Activated naive CD4-positive, alpha-beta T cell treated with anti-CD3 and anti-CD28 coated beads for 36 hours (primary cell): ENCODE results near the gene PMAIP1. TPM values are rescaled to one million over a fixed set of nuclear protein-coding genes. Genes with fewer than 3 reads are reported as not detected.

Experiments used
- CTCF ChIA-PET: fragments of 350-600 bp; sonication (Branson Sonifier 250); formaldehyde crosslinking; loops from one replicate; lab custom pipeline; 2021; ENCODE audit warnings: antibody characterized with exemption; lab: Charles Lee
- DNase-seq: peaks from one replicate; pipeline ENCODE4 v3.0.0-alpha.2; 2020
- H3K27ac Mint-ChIP-seq: one replicate; pipeline ENCODE4 v1.8.0; 2021; ENCODE audit warnings: mild to moderate bottlenecking, mixed read lengths
- H3K27me3 Mint-ChIP-seq: one replicate; pipeline ENCODE4 v1.8.0; 2021; ENCODE audit warnings: low read depth, mixed read lengths
- H3K36me3 Mint-ChIP-seq: one replicate; pipeline ENCODE4 v1.8.0; 2021; ENCODE audit warnings: low read depth, mixed read lengths
- H3K4me1 Mint-ChIP-seq: one replicate; pipeline ENCODE4 v1.8.0; 2021; ENCODE audit warnings: low read depth, mixed read lengths
- H3K4me3 Mint-ChIP-seq: one replicate; pipeline ENCODE4 v1.8.0; 2021; ENCODE audit warnings: mild to moderate bottlenecking, moderate library complexity, mixed read lengths
- H3K9me3 Mint-ChIP-seq: one replicate; pipeline ENCODE4 v1.8.0; 2021; ENCODE audit warnings: mixed read lengths
- intact Hi-C: fragments of 100-400 bp; cut with micrococcal nuclease; formaldehyde crosslinking; loops from one replicate; pipeline ENCODE4 v1.15.1; 2023
- total RNA-seq, 2 experiments: library from RNA; stranded (reverse); gene quantifications; one replicate each; pipeline ENCODE4 v1.2.3, GENCODE V29; 2021

The PMAIP1 gene
- total RNA-seq, 2 experiments from 2014 or later: 132 to 141 TPM

DNA sequence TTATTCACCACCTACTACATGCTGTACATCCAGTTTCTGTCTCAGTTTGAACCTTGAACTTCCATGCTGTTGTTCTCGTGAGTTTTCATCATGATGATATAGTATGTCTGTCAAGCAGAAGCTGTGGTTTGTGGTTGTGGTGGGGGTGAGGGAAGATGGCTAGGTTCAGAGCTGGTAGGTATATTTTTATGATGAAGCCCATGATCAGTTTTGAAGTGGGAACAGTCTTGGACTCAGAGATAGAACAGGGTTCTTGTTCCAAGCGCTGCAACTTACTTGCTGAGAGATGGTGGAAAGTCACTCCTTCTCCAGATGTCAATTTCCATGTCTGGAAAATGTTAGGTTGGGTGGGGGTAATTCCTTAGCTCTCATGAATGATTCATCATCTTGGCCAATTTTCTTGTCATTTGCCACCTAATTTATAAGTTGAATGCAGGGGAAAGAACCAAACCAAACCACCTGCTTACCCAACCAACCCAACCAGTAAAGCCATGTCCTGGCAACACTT lies 21.6 kb downstream of the PMAIP1 start:
- Mint-ChIP-seq H3K9me3 (no peaks in the 10 kb centered on the region), H3K27ac (no peak overlapping the region), H3K4me3 (no peak overlapping the region), H3K27me3 (peaks cover 6% of the 10 kb centered on the region), H3K36me3 (no peaks in the 10 kb centered on the region), H3K4me1 (peaks cover 38% of the 10 kb centered on the region)
- intact Hi-C loops: loop anchor here (1.0 kb wide), 3 partner anchors 19 to 84 kb away; no protein-coding TSS in a partner anchor
- peak; percentile 82 for DNase-seq
- CTCF ChIA-PET: no interaction called here

GRCh38 chr18:59923539-59924196 lies 23.9 kb downstream of the PMAIP1 start:
- H3K36me3 Mint-ChIP-seq: no peaks in the 10 kb centered on the region
- no peak for DNase-seq
- H3K27me3 Mint-ChIP-seq: peaks cover 6% of the 10 kb centered on the region
- H3K27ac Mint-ChIP-seq: no peak overlapping the region
- intact Hi-C loops: no loop called here
- peaks cover 44% of the 10 kb centered on the region for H3K4me1 Mint-ChIP-seq
- H3K4me3 Mint-ChIP-seq: no peak overlapping the region
- no peaks in the 10 kb centered on the region for H3K9me3 Mint-ChIP-seq
- CTCF ChIA-PET: interaction anchor here (1.8 kb wide), 1 partner anchor 23 kb away, joined by 3 read pairs; no protein-coding TSS in a partner anchor

DNA sequence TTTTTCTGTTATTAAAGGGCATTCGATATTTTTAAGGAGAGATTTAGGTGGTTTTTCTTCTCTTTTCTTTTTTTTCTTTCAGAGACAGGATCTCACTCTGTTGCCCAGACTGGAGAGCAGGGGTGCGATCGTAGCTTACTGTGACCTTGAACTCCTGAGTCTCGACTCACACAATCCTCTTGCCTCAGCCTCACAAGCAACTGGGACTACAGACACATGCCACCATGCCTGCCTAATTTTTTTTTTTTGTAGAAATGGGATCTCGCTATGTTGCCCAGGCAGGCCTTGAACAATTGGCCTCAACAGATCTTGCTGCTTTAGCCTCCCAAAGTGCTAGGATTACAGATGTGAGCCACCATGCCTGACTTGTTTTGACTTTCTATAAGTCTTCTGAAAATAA lies 26.3 kb downstream of the PMAIP1 start:
- Mint-ChIP-seq H3K36me3 (no peaks in the 10 kb centered on the region), H3K4me1 (peaks cover 40% of the 10 kb centered on the region), H3K27ac (peak overlapping the region; percentile 83), H3K4me3 (no peak overlapping the region), H3K9me3 (no peaks in the 10 kb centered on the region), H3K27me3 (peaks cover 6% of the 10 kb centered on the region)
- CTCF ChIA-PET: no interaction called here
- intact Hi-C loops: loop anchor here (2.0 kb wide), 1 partner anchor 89 kb away; no protein-coding TSS in a partner anchor
- no peak for DNase-seq

GRCh38 chr18:59927246-59927825 lies 27.5 kb downstream of the PMAIP1 start:
- Mint-ChIP-seq H3K4me1 (peaks cover 32% of the 10 kb centered on the region), H3K9me3 (no peaks in the 10 kb centered on the region), H3K27me3 (peaks cover 6% of the 10 kb centered on the region), H3K4me3 (no peak overlapping the region), H3K27ac (peak overlapping the region; percentile 83), H3K36me3 (no peaks in the 10 kb centered on the region)
- DNase-seq: peak; percentile 77
- intact Hi-C loops: loop anchor here (1.0 to 2.0 kb wide), 7 partner anchors 20 to 785 kb away; no protein-coding TSS in a partner anchor
- CTCF ChIA-PET: interaction anchor here (0.5 to 1.2 kb wide), 5 partner anchors 10 to 42 kb away, joined by 3 to 4 read pairs (median 3); no protein-coding TSS in a partner anchor

GRCh38 chr18:59928201-59928600 lies 28.4 kb downstream of the PMAIP1 start:
- Mint-ChIP-seq H3K4me1 (peaks cover 28% of the 10 kb centered on the region), H3K27me3 (peaks cover 6% of the 10 kb centered on the region), H3K9me3 (no peaks in the 10 kb centered on the region), H3K36me3 (no peaks in the 10 kb centered on the region), H3K4me3 (no peak overlapping the region), H3K27ac (no peak overlapping the region)
- intact Hi-C loops: no loop called here
- DNase-seq: no peak
- CTCF ChIA-PET: interaction anchor here (1.2 kb wide), 1 partner anchor 29 kb away, joined by 3 read pairs; no protein-coding TSS in a partner anchor

- CTCF ChIA-PET: no interaction called here
- H3K27ac Mint-ChIP-seq: no peak overlapping the region
- H3K27me3 Mint-ChIP-seq: no peaks in the 10 kb centered on the region
- H3K4me1 Mint-ChIP-seq: peaks cover 22% of the 10 kb centered on the region
- H3K9me3 Mint-ChIP-seq: no peaks in the 10 kb centered on the region
- intact Hi-C loops: no loop called here
- no peak for DNase-seq
- H3K36me3 Mint-ChIP-seq: no peaks in the 10 kb centered on the region
- H3K4me3 Mint-ChIP-seq: no peak overlapping the region
Measured at GRCh38 chr18:59929621-59930295, 30.0 kb downstream of the PMAIP1 start.

DNA sequence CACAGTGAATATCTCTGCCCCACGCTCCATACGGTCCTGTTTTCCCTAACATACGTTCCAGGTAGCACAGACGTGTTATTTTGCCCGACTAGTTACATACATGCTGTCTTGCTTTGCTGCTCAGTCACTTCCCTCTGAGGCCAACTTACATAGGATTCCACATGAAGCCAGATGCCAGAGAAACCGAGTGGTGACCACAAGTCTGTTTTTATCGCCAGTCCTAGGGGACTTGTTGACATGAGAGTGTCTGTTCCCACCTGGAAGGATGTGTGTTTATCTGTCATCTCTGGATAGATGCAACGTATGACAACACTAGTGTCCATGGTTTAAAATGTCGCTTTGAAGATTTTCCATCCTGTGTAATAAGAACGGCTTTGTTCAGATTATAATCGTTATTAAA lies 32.6 kb downstream of the PMAIP1 start:
- H3K27me3 Mint-ChIP-seq: no peaks in the 10 kb centered on the region
- CTCF ChIA-PET: interaction anchor here (0.9 kb wide), 1 partner anchor 54 kb away, joined by 3 read pairs; no protein-coding TSS in a partner anchor
- DNase-seq: no peak
- no peaks in the 10 kb centered on the region for H3K36me3 Mint-ChIP-seq
- no peak overlapping the region for H3K4me3 Mint-ChIP-seq
- intact Hi-C loops: no loop called here
- no peaks in the 10 kb centered on the region for H3K9me3 Mint-ChIP-seq
- peaks cover 8% of the 10 kb centered on the region for H3K4me1 Mint-ChIP-seq
- H3K27ac Mint-ChIP-seq: no peak overlapping the region

GRCh38 chr18:59938676-59939075 lies 38.9 kb downstream of the PMAIP1 start:
- intact Hi-C loops: no loop called here
- CTCF ChIA-PET: no interaction called here
- Mint-ChIP-seq H3K4me3 (no peak overlapping the region), H3K27ac (no peak overlapping the region), H3K9me3 (no peaks in the 10 kb centered on the region), H3K36me3 (no peaks in the 10 kb centered on the region), H3K4me1 (no peaks in the 10 kb centered on the region), H3K27me3 (peaks cover 2% of the 10 kb centered on the region)
- no peak for DNase-seq

GRCh38 chr18:59939127-59939526 lies 39.3 kb downstream of the PMAIP1 start:
- Mint-ChIP-seq H3K27me3 (peaks cover 2% of the 10 kb centered on the region), H3K27ac (no peak overlapping the region), H3K36me3 (no peaks in the 10 kb centered on the region), H3K4me1 (no peaks in the 10 kb centered on the region), H3K4me3 (no peak overlapping the region), H3K9me3 (no peaks in the 10 kb centered on the region)
- CTCF ChIA-PET: no interaction called here
- no peak for DNase-seq
- intact Hi-C loops: no loop called here

DNA sequence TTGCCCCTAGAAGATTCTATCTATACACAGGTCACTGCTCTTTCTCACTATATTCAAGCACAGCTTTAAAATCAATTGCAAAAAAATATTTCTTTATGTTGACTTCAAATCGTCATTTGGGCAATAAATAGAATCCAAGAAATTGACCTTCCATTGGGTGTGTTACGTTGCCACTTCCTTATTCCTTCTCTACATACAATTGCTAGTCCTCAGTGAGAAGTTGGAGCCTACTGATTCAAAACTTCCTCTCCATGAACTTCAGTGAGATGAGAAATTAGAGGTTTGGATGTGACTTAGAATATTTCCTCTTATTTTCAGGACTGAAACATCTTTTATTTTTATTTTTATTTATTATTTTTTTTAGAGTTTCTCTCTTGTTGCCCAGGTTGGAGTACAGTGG lies 40.3 kb downstream of the PMAIP1 start:
- Mint-ChIP-seq H3K4me1 (no peaks in the 10 kb centered on the region), H3K27ac (no peak overlapping the region), H3K36me3 (no peaks in the 10 kb centered on the region), H3K9me3 (no peaks in the 10 kb centered on the region), H3K4me3 (no peak overlapping the region), H3K27me3 (peaks cover 2% of the 10 kb centered on the region)
- CTCF ChIA-PET: no interaction called here
- no peak for DNase-seq
- intact Hi-C loops: no loop called here

DNA sequence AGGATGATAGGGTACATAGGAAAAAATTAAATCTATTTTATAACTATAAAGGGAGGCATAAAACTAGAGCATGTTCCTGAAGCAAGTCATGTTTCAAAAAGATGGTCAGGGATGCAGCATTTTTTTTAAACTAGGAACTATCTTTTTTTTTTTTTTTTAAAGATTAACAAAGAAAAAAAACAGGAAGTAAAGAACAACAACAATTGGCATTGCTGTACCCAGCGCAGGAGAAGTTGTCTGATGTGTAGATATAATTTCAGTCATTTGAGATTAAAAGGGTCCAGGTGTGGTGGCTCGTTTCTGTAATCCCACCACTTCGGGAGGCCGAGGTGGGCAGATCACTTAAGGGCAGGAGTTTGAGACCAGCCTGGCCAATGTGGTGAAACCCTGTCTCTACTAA lies 41.5 kb downstream of the PMAIP1 start:
- no peaks in the 10 kb centered on the region for H3K4me1 Mint-ChIP-seq
- no peak for DNase-seq
- peaks cover 2% of the 10 kb centered on the region for H3K27me3 Mint-ChIP-seq
- CTCF ChIA-PET: no interaction called here
- intact Hi-C loops: no loop called here
- no peak overlapping the region for H3K27ac Mint-ChIP-seq
- no peaks in the 10 kb centered on the region for H3K36me3 Mint-ChIP-seq
- H3K4me3 Mint-ChIP-seq: no peak overlapping the region
- H3K9me3 Mint-ChIP-seq: no peaks in the 10 kb centered on the region

DNA sequence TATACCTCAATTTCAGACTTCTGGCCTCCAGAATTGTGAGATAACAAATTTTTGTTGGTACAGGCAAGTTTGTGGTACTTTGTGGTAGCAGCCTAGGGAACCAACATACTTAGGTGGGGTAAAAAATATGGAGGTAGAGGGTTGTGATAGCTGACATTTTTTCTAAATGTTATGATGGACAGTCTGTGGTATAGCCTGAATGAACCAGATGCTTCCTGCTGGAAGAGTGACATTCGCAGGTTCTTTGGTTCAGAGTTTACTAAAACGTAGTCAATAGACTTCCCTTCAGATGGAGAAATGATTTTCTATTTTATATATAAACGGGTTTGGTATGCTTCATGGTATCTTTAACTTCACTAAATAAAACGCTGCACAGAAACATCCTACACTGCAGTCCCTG lies 42.8 kb downstream of the PMAIP1 start:
- Mint-ChIP-seq H3K9me3 (no peaks in the 10 kb centered on the region), H3K27me3 (peaks cover 2% of the 10 kb centered on the region)
- CTCF ChIA-PET: interaction anchor here (0.6 kb wide), 2 partner anchors 104 to 186 kb away, joined by 3 read pairs; no protein-coding TSS in a partner anchor

More for the DNA sequence above, 42.8 kb downstream of the PMAIP1 start:
- Mint-ChIP-seq H3K4me1 (no peaks in the 10 kb centered on the region), H3K27ac (no peak overlapping the region), H3K4me3 (no peak overlapping the region), H3K36me3 (no peaks in the 10 kb centered on the region)
- DNase-seq: no peak
- intact Hi-C loops: no loop called here
